ENCODE results near the gene DRC1. TPM values are rescaled to one million over a fixed set of nuclear protein-coding genes. Genes with fewer than 3 reads are reported as not detected.

DRC1 gene
- total RNA-seq, 1 experiment from 2014 or later, result not detected

DNA sequence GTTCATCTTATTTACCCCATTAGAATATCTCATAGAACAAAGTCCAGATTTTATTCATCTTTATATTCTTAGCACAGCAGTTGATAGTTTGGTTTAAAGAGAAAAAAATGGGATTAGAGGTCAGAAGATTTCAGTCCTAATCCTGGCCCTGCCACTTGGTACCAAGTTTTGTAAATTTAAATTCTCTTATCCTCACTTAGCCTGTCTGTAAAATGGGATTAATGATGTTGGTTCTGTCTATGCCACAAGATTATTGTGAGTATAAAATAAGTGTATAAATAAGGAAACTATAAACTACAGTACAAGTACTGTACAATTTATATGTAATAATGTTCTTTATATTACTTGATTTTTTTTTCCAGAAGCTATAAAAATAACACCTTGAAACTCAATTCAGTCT lies 17.1 kb upstream of the DRC1 start:
- Histone ChIP-seq H3K36me3 (ENCODE audit: insufficient read depth, low read length, poor library complexity, severe bottlenecking) (peaks cover 40% of the 10 kb centered on the region), H3K27me3 (replicated peaks; ENCODE audit: insufficient read depth, low read depth, low read length, poor library complexity) (no peaks in the 10 kb centered on the region), H3K4me3 (ENCODE audit: low read depth, low read length, poor library complexity, severe bottlenecking) (no peak overlapping the region), H3K4me1 (ENCODE audit: insufficient read depth, low read length, poor library complexity, severe bottlenecking) (peaks cover 32% of the 10 kb centered on the region), H3K9me3 (ENCODE audit: low read depth, low read length, poor library complexity, severe bottlenecking) (no peaks in the 10 kb centered on the region), H3K27ac (ENCODE audit: low read depth, low read length, poor library complexity, severe bottlenecking) (peak overlapping the region; percentile 26)
- no TSS peak for BruUV-seq (replicated peaks)
- ChIA-PET CTCF (no interaction called here), POLR2A (ENCODE audit: low non-redundant PET) (no interaction called here)
- TF ChIP-seq, protein P1, sequence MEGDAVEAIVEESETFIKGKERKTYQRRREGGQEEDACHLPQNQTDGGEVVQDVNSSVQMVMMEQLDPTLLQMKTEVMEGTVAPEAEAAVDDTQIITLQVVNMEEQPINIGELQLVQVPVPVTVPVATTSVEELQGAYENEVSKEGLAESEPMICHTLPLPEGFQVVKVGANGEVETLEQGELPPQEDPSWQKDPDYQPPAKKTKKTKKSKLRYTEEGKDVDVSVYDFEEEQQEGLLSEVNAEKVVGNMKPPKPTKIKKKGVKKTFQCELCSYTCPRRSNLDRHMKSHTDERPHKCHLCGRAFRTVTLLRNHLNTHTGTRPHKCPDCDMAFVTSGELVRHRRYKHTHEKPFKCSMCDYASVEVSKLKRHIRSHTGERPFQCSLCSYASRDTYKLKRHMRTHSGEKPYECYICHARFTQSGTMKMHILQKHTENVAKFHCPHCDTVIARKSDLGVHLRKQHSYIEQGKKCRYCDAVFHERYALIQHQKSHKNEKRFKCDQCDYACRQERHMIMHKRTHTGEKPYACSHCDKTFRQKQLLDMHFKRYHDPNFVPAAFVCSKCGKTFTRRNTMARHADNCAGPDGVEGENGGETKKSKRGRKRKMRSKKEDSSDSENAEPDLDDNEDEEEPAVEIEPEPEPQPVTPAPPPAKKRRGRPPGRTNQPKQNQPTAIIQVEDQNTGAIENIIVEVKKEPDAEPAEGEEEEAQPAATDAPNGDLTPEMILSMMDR (conservative IDR thresholded peaks at IDR 0.05; ENCODE audit: low read depth, low read length), result no peak
- no peak for TF ChIP-seq EZH2 (IDR thresholded peaks at IDR 0.05; ENCODE audit: borderline replicate concordance, low read depth, low read length, poor library complexity, severe bottlenecking)
- DNase-seq (ENCODE audit: low spot score), result no peak
- intact Hi-C loops (cut with micrococcal nuclease; ENCODE audit: unreplicated experiment), result no loop called here

DNA sequence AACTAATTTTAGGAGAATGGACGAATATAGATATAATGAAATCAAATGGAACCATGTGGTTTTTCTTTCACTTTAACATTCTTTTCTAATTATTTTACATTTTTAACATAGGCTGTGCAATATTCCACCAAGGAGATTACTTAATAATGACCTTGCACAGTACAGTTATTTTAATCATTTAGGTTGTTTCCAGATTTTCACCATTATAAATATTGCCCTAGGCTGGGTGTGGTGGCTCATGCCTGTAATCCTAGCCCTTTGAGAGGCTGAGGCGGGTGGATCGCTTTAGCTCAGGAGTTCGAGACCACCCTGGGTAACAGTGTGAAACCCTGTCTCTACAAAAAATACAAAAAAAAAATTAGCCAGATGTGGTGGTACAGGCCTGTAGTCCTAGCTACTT lies 14.5 kb upstream of the DRC1 start:
- H3K4me3 ChIP-seq (ENCODE audit: low read depth, low read length, poor library complexity, severe bottlenecking), result no peak overlapping the region
- H3K27me3 ChIP-seq (replicated peaks; ENCODE audit: insufficient read depth, low read depth, low read length, poor library complexity), result no peaks in the 10 kb centered on the region
- BruUV-seq (replicated peaks), result no TSS peak
- ChIA-PET CTCF (interaction anchor here (0.6 kb wide), 1 partner anchor 782 kb away, joined by 7 read pairs; no protein-coding TSS in a partner anchor), POLR2A (ENCODE audit: low non-redundant PET) (no interaction called here)
- peaks cover 30% of the 10 kb centered on the region for H3K4me1 ChIP-seq (ENCODE audit: insufficient read depth, low read length, poor library complexity, severe bottlenecking)
- no peak for TF ChIP-seq EZH2 (IDR thresholded peaks at IDR 0.05; ENCODE audit: borderline replicate concordance, low read depth, low read length, poor library complexity, severe bottlenecking)
- TF ChIP-seq, protein P1 (conservative IDR thresholded peaks at IDR 0.05; ENCODE audit: low read depth, low read length), result no peak
- DNase-seq (ENCODE audit: low spot score), result no peak
- peaks cover 46% of the 10 kb centered on the region for H3K36me3 ChIP-seq (ENCODE audit: insufficient read depth, low read length, poor library complexity, severe bottlenecking)
- intact Hi-C loops (cut with micrococcal nuclease; ENCODE audit: unreplicated experiment), result no loop called here
- no peaks in the 10 kb centered on the region for H3K9me3 ChIP-seq (ENCODE audit: low read depth, low read length, poor library complexity, severe bottlenecking)
- H3K27ac ChIP-seq (ENCODE audit: low read depth, low read length, poor library complexity, severe bottlenecking), result no peak overlapping the region

DNA sequence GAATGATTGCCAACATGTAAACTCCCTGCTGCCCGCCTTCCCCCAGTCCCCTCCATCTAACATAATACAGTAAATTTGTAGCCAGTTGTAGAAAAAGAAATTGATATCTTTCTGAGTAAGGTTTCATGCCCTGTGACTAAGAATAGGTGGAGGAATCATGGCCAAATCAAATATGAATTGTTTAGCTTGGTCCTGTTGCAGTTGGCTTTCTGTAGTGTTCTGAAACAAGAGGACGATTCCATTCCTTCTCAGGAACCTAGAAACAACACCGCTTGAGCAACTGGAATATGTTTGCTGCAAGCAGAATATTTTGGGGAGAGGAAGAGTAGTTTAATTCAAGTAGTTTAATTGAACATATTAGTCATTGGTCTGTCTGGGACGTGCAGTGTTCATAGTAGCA lies 7.0 kb upstream of the DRC1 start:
- peaks cover 11% of the 10 kb centered on the region for H3K36me3 ChIP-seq (ENCODE audit: insufficient read depth, low read length, poor library complexity, severe bottlenecking)
- ChIA-PET CTCF (no interaction called here), POLR2A (ENCODE audit: low non-redundant PET) (interaction anchor here (0.7 kb wide), 1 partner anchor 46 kb away, joined by 5 read pairs; no protein-coding TSS in a partner anchor)
- H3K4me3 ChIP-seq (ENCODE audit: low read depth, low read length, poor library complexity, severe bottlenecking), result no peak overlapping the region
- no peak for DNase-seq (ENCODE audit: low spot score)
- intact Hi-C loops (cut with micrococcal nuclease; ENCODE audit: unreplicated experiment), result no loop called here
- no TSS peak for BruUV-seq (replicated peaks)
- no peaks in the 10 kb centered on the region for H3K27me3 ChIP-seq (replicated peaks; ENCODE audit: insufficient read depth, low read depth, low read length, poor library complexity)
- H3K27ac ChIP-seq (ENCODE audit: low read depth, low read length, poor library complexity, severe bottlenecking), result no peak overlapping the region
- TF ChIP-seq, protein P1 (conservative IDR thresholded peaks at IDR 0.05; ENCODE audit: low read depth, low read length), result no peak
- TF ChIP-seq EZH2 (IDR thresholded peaks at IDR 0.05; ENCODE audit: borderline replicate concordance, low read depth, low read length, poor library complexity, severe bottlenecking), result no peak
- H3K9me3 ChIP-seq (ENCODE audit: low read depth, low read length, poor library complexity, severe bottlenecking), result no peaks in the 10 kb centered on the region
- H3K4me1 ChIP-seq (ENCODE audit: insufficient read depth, low read length, poor library complexity, severe bottlenecking), result no peaks in the 10 kb centered on the region

Data from A673 (cell line).